Pancreas (tissue), 10 donors: ENCODE results near the gene CACNA2D3. TPM values are rescaled to one million over a fixed set of nuclear protein-coding genes. Genes with fewer than 3 reads are reported as not detected.

Experiments
- ATAC-seq, 4 donors: fragments of 200-7000 bp; cut with Tn5 transposase; one replicate each; pipeline versions ENCODE4 v1.8.0 to v1.9.1; 2020; ENCODE audit warnings: mild to moderate bottlenecking in 4 of 4, moderate library complexity in 4 of 4
- DNase-seq, 6 donors: peaks; one replicate each; pipeline ENCODE4 v3.0.0-alpha.2; 2020
- FAIRE-seq: peaks from 2 replicates; lab custom pipeline; 2012; peaks lifted over from hg19 to GRCh38; lab: Jason Lieb, UNC
- H3K27ac ChIP-seq, 4 donors: fragments of 200-600 bp; sonication (generic); 1 replicate in 3 of 4; 2 replicates in 1 of 4; pipeline versions ENCODE4 v1.5.0 to v1.8.0; 2020
- H3K27me3 ChIP-seq, 4 donors: fragments of 200-600 bp; one replicate each; pipeline ENCODE4 v1.8.0; 2021
- H3K36me3 ChIP-seq, 3 donors: fragments of 200-600 bp; sonication (generic) in 1 of 3; one replicate each; pipeline versions ENCODE4 v1.5.0 to v1.8.0; 2020 to 2021
- H3K4me1 ChIP-seq, 3 donors: fragments of 200-600 bp; one replicate each; pipeline ENCODE4 v1.8.0; 2021
- H3K4me3 ChIP-seq, 4 donors: fragments of 200-600 bp; sonication (generic) in 2 of 4; one replicate each; pipeline versions ENCODE4 v1.5.0 to v1.8.0; 2020 to 2021
- H3K9me3 ChIP-seq, 4 donors: fragments of 200-600 bp; one replicate each; pipeline ENCODE4 v1.8.0; 2021
- WGBS, 2 donors: extraction: QIAGEN DNeasy Blood & Tissue Kit; methylation state at CpG; one replicate each; pipeline ENCODE4 v1.1.7; 2013; 5-methylcytosine and 5-hydroxymethylcytosine counted together
- intact Hi-C, 3 donors: fragments of 100-400 bp; cut with DNase I; formaldehyde crosslinking; loops; one replicate each; pipeline versions ENCODE4 v1.11.1 to v1.14.2; 2022
- polyA plus RNA-seq, 2 donors: library from polyadenylated mRNA; stranded (reverse); fragments of 200-250 nt; gene quantifications; one replicate each; pipeline ENCODE4 v1.2.3, GENCODE V29; 2013
- total RNA-seq, 6 donors: library from RNA; stranded (reverse); fragmentation: NEBNext Ultra II Directional in 4 of 6; extraction: Animal tissue kit (Norgen Biotek cat#: 25700) in 4 of 6; gene quantifications; one replicate each; pipeline versions ENCODE4 v1.2.1 to v1.2.4, GENCODE V29; 2021 to 2023
- TF ChIP-seq, protein P1 (sequence below), 4 donors: fragments of 200-600 bp; sonication (generic) in 3 of 4; IDR thresholded peaks; one replicate each; pipeline versions ENCODE4 v1.5.0 to v1.8.0; 2021; ENCODE audit warnings: antibody characterized with exemption in 4 of 4
- donor health status: healthy with polysubstance abuse.
- donor health status: DM: no; HTN: no; CAD: no; lungs with moderate emphysema.
- donor health status: DM: no; HTN: no; CAD: no.
- donor health status: control.
- donor health status: control.
- donor health status: Bipolar disorder and iron deficiency.
- donor health status: DM: yes; HTN: yes; CAD: no.
- donor health status: DM: no; HTN: no; CAD: no.
- donor health status: DM: no; HTN: no; CAD: no.
- donor health status: DM: yes; HTN: yes; CAD: no.

Gene CACNA2D3
- total and polyA plus RNA-seq, 8 donors, result 0.19 to 0.75 (median 0.37) TPM; not detected in 2

GRCh38 chr3:54940971-54941370, 818.6 kb downstream of the CACNA2D3 start:
- TF ChIP-seq, protein P1, sequence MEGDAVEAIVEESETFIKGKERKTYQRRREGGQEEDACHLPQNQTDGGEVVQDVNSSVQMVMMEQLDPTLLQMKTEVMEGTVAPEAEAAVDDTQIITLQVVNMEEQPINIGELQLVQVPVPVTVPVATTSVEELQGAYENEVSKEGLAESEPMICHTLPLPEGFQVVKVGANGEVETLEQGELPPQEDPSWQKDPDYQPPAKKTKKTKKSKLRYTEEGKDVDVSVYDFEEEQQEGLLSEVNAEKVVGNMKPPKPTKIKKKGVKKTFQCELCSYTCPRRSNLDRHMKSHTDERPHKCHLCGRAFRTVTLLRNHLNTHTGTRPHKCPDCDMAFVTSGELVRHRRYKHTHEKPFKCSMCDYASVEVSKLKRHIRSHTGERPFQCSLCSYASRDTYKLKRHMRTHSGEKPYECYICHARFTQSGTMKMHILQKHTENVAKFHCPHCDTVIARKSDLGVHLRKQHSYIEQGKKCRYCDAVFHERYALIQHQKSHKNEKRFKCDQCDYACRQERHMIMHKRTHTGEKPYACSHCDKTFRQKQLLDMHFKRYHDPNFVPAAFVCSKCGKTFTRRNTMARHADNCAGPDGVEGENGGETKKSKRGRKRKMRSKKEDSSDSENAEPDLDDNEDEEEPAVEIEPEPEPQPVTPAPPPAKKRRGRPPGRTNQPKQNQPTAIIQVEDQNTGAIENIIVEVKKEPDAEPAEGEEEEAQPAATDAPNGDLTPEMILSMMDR (IDR thresholded peaks at IDR 0.05), result no peak
- H3K27me3 ChIP-seq, result no peaks in the 10 kb centered on the region
- H3K4me1 ChIP-seq, result no peaks in the 10 kb centered on the region
- no peaks in the 10 kb centered on the region for H3K9me3 ChIP-seq
- DNase-seq (no peak), ATAC-seq (no peak), FAIRE-seq (no peak)
- 48 to 49% methylated on average over 2 of the region's 2 CpGs for WGBS, 2 donors
- no peaks in the 10 kb centered on the region for H3K36me3 ChIP-seq
- intact Hi-C loops, result no loop called here
- H3K4me3 ChIP-seq, result no peak overlapping the region
- no peak overlapping the region for H3K27ac ChIP-seq

DNA sequence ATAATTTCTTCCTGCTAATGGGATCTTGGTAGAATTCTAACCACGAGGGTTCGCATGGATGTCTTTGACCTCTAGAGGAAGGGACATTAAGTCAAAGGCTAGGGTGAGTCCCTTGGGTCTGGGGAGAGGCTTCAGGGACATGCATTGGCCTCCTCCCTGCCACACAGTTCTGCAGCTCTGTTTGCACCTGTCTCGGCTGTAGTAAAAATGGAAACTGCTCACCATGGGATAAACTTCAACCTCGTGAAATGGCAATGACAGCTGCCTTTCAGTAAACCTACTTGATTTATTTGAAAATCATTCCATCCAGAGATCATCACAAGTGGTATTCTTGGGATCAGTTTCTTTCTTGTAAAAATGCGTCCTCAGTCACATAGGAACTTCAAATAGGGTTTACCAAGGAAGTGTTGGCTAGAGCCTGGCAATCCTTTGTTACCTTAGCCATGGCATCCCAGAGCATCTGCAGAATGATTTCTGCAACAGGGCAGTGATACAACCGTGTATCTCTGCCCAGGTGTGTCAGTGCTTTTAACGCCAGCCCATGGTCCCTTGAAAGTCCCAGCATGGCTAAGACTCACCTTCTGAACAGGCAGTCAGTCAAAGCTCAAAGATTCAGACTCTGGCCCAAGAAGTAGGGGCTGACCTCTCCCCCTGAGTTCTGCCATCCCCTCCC, 819.5 kb downstream of the CACNA2D3 start:
- H3K27ac ChIP-seq, result no peak overlapping the region
- FAIRE-seq (no peak), DNase-seq (no peak), ATAC-seq (no peak)
- no peaks in the 10 kb centered on the region for H3K27me3 ChIP-seq
- no peaks in the 10 kb centered on the region for H3K4me1 ChIP-seq
- TF ChIP-seq, protein P1 (IDR thresholded peaks at IDR 0.05), result no peak
- H3K9me3 ChIP-seq, result no peaks in the 10 kb centered on the region
- intact Hi-C loops, result no loop called here
- 64 to 69% methylated on average over 7 of the region's 7 CpGs for WGBS, 2 donors
- H3K36me3 ChIP-seq, result no peaks in the 10 kb centered on the region
- no peak overlapping the region for H3K4me3 ChIP-seq

GRCh38 chr3:54949491-54950044, 827.2 kb downstream of the CACNA2D3 start:
- DNase-seq, result no peak
- no peak for FAIRE-seq
- Histone ChIP-seq H3K4me1 (no peaks in the 10 kb centered on the region), H3K27me3 (no peaks in the 10 kb centered on the region), H3K36me3 (no peaks in the 10 kb centered on the region), H3K27ac (no peak overlapping the region), H3K9me3 (no peaks in the 10 kb centered on the region), H3K4me3 (no peak overlapping the region)
- WGBS, 2 donors, result 72 to 77% methylated on average over 4 of the region's 4 CpGs
- ATAC-seq, result no peak
- intact Hi-C loops, result no loop called here
- TF ChIP-seq, protein P1 (IDR thresholded peaks at IDR 0.05), result no peak

- H3K36me3 ChIP-seq, result no peaks in the 10 kb centered on the region
- FAIRE-seq (no peak), ATAC-seq (no peak), DNase-seq (no peak)
- TF ChIP-seq, protein P1 (IDR thresholded peaks at IDR 0.05), result no peak
- no peak overlapping the region for H3K27ac ChIP-seq
- H3K27me3 ChIP-seq, result no peaks in the 10 kb centered on the region
- H3K4me1 ChIP-seq, result no peaks in the 10 kb centered on the region
- H3K9me3 ChIP-seq, result no peaks in the 10 kb centered on the region
- H3K4me3 ChIP-seq, result no peak overlapping the region
- WGBS, 2 donors, result 24 to 30% methylated on average over 7 of the region's 7 CpGs
- intact Hi-C loops, result no loop called here
These were observed 828.1 kb downstream of the CACNA2D3 start for GRCh38 chr3:54950391-54951003.

GRCh38 chr3:54951405-54951804, 829.1 kb downstream of the CACNA2D3 start:
- Histone ChIP-seq H3K4me3 (no peak overlapping the region), H3K27ac (no peak overlapping the region), H3K9me3 (no peaks in the 10 kb centered on the region), H3K36me3 (no peaks in the 10 kb centered on the region), H3K27me3 (no peaks in the 10 kb centered on the region), H3K4me1 (no peaks in the 10 kb centered on the region)
- peak; percentile 23 to 72 (median 46) for DNase-seq
- TF ChIP-seq, protein P1 (IDR thresholded peaks at IDR 0.05), result peak in 1 of 4 donors; percentile 19
- intact Hi-C loops, result no loop called here
- FAIRE-seq, result no peak
- 39 to 48% methylated on average over 8 of the region's 8 CpGs for WGBS, 2 donors
- ATAC-seq, result peak; percentile 61 to 91 (median 82)
